ENCODE measurements around the gene SLC40A1.

Gene SLC40A1

DNA sequence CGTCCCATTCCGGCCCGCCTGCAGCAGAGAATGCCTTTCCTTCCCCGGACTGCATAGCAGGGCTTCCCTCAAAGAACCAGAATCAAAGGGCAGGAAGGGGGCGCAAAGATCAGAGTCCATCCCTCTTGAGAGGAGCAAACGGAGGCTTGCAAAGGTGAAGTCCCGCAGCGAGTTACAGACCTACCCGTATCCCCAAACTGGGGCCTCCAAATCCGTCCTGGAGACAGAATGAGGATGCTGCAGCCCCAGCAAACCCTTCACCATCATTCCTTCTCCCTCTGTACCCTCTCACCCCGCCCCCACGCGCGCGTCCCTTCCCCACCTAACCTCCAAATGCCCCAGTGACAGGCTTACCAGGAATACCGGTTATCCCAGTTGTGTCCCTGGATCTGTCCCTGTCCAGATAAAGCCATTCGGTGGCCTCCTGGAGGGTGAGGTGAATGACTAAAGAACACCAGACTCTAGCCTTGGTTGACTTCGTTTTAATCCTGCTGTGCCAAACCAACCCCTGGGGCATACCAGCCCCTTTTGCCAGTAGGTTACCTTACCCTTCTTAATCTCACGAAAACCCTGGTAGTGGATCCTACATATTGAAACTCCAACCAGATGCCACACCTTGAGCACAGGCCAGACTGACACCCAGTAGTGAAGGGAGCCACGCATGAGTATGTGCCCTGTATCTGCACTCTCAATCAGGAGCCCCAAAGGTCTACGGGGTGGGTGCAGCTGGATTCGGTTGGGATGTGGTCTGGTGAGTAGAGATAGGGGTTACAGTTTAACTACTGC lies 961 bp upstream of the SLC40A1 start:
- DNase-seq (ENCODE audit: extremely low read depth, insufficient read length), result no peak
- H3K36me3 ChIP-seq (ENCODE audit: control insufficient read depth, insufficient read depth, low read length), result no peaks in the 10 kb centered on the region
- H3K4me3 ChIP-seq (replicated peaks; ENCODE audit: low read depth, low read length), result peak overlapping the region; percentile 59
- peaks cover 4% of the 10 kb centered on the region; the same call in 1 of the 2 replicates for H3K27me3 ChIP-seq (replicated peaks; ENCODE audit: control insufficient read depth, insufficient read depth, low read length)
- TF ChIP-seq, protein P1, sequence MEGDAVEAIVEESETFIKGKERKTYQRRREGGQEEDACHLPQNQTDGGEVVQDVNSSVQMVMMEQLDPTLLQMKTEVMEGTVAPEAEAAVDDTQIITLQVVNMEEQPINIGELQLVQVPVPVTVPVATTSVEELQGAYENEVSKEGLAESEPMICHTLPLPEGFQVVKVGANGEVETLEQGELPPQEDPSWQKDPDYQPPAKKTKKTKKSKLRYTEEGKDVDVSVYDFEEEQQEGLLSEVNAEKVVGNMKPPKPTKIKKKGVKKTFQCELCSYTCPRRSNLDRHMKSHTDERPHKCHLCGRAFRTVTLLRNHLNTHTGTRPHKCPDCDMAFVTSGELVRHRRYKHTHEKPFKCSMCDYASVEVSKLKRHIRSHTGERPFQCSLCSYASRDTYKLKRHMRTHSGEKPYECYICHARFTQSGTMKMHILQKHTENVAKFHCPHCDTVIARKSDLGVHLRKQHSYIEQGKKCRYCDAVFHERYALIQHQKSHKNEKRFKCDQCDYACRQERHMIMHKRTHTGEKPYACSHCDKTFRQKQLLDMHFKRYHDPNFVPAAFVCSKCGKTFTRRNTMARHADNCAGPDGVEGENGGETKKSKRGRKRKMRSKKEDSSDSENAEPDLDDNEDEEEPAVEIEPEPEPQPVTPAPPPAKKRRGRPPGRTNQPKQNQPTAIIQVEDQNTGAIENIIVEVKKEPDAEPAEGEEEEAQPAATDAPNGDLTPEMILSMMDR (IDR thresholded peaks at IDR 0.05; ENCODE audit: insufficient read depth, low read length, poor library complexity, severe bottlenecking), result no peak

GRCh38 chr2:189580241-189580651 lies 340 bp downstream of the SLC40A1 start:
- H3K27me3 ChIP-seq (replicated peaks; ENCODE audit: control insufficient read depth, insufficient read depth, low read length), result peaks cover 4% of the 10 kb centered on the region; the same call in 1 of the 2 replicates
- DNase-seq (ENCODE audit: extremely low read depth, insufficient read length), result no peak

DNA sequence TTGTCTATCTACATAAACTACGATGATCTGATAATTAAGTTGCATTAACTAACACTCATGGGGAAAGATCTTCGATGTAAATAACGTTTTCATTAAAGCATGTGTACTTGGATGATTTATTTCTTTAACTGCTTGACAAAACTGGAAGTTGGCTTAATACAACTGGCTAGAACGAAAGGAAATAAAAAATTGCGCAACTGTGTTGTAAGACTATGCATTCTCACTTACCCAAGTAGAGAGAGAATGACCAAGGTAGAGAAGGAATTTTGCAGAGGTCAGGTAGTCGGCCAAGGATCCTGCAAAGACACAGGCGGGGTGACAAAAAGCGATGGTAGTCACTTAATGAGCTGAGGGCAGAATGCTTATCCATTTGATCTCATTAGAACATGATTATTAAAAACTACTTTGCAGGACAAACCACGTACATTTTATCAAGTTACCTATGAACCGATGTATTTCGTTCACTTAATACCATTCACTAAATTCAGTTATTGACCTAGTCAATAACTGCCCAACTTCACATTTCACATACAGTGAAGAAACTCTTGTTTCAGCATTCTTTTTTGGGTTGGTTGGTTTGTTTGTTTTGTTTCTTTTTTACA lies 900 bp downstream of the SLC40A1 start:
- TF ChIP-seq, protein P1 (IDR thresholded peaks at IDR 0.05; ENCODE audit: insufficient read depth, low read length, poor library complexity, severe bottlenecking), result no peak
- Histone ChIP-seq H3K36me3 (ENCODE audit: control insufficient read depth, insufficient read depth, low read length) (no peaks in the 10 kb centered on the region), H3K27me3 (replicated peaks; ENCODE audit: control insufficient read depth, insufficient read depth, low read length) (peaks cover 4% of the 10 kb centered on the region; the same call in 1 of the 2 replicates), H3K4me3 (replicated peaks; ENCODE audit: low read depth, low read length) (no peak overlapping the region)
- DNase-seq (ENCODE audit: extremely low read depth, insufficient read length), result no peak

More at GRCh38 chr2:189580241-189580651, 340 bp downstream of the SLC40A1 start:
- Histone ChIP-seq H3K36me3 (ENCODE audit: control insufficient read depth, insufficient read depth, low read length) (no peaks in the 10 kb centered on the region), H3K4me3 (replicated peaks; ENCODE audit: low read depth, low read length) (peak overlapping the region; percentile 59)
- TF ChIP-seq, protein P1 (IDR thresholded peaks at IDR 0.05; ENCODE audit: insufficient read depth, low read length, poor library complexity, severe bottlenecking), result no peak

DNA sequence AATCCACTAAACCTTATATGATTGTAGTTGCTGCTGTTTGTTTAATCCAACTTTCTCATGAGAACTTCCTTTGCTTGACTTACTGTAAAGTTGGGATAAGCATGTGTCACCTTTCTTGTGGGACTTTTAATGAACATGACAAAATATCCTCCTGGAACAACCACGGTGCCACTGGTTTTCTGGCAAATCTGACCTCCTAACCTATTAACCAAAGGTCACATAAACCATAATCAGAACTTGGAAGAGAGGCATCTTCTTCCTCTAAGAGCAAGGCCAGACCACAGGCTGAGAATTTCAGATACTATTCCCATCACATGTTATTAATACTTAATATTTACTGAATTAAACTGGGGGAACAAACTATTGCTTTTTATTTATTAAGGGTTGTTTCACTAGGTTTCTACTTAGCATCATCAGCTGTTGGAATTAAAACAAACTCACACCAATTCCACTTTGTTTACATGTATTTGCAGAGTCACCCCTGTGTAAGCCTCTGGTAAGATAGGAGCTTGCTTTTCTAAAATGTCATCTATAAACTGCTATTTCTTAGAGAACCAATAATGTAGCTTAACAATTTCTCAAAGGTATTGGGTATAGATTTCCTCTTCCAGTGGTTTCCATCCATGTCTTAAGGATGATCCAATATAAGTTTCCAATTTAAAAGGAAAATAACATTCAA lies 2.2 kb downstream of the SLC40A1 start:
- TF ChIP-seq, protein P1 (IDR thresholded peaks at IDR 0.05; ENCODE audit: insufficient read depth, low read length, poor library complexity, severe bottlenecking), result no peak
- Histone ChIP-seq H3K4me3 (replicated peaks; ENCODE audit: low read depth, low read length) (no peak overlapping the region), H3K27me3 (replicated peaks; ENCODE audit: control insufficient read depth, insufficient read depth, low read length) (peaks cover 4% of the 10 kb centered on the region; the same call in 1 of the 2 replicates), H3K36me3 (ENCODE audit: control insufficient read depth, insufficient read depth, low read length) (no peaks in the 10 kb centered on the region)
- no peak for DNase-seq (ENCODE audit: extremely low read depth, insufficient read length)

GRCh38 chr2:189577121-189577520 lies 3.5 kb downstream of the SLC40A1 start:
- Histone ChIP-seq H3K4me3 (replicated peaks; ENCODE audit: low read depth, low read length) (no peak overlapping the region), H3K36me3 (ENCODE audit: control insufficient read depth, insufficient read depth, low read length) (no peaks in the 10 kb centered on the region)

More at GRCh38 chr2:189577121-189577520, 3.5 kb downstream of the SLC40A1 start:
- peaks cover 4% of the 10 kb centered on the region; the same call in 1 of the 2 replicates for H3K27me3 ChIP-seq (replicated peaks; ENCODE audit: control insufficient read depth, insufficient read depth, low read length)
- no peak for DNase-seq (ENCODE audit: extremely low read depth, insufficient read length)
- TF ChIP-seq, protein P1 (IDR thresholded peaks at IDR 0.05; ENCODE audit: insufficient read depth, low read length, poor library complexity, severe bottlenecking), result no peak

Data from GM06990 (cell line).